Adrenal gland (tissue), 5 donors: Measurements from ENCODE around the gene F11.

Experiments
- POLR2A ChIP-seq, 2 donors: fragments of 450-650 bp; IDR thresholded peaks; one replicate each; pipeline ENCODE4 v1.6.1; 2017; ENCODE audit warnings: antibody characterized with exemption in 2 of 2, mild to moderate bottlenecking in 2 of 2, moderate library complexity in 1 of 2
- TF ChIP-seq, protein P1 (sequence below), 6 experiments: fragments of 450-650 bp in 4 of 6; fragments of 200-600 bp in 2 of 6; sonication (generic) in 1 of 6; IDR thresholded peaks; 1 replicate in 5 of 6; 2 replicates in 1 of 6; pipeline versions ENCODE4 v1.5.1 to v1.8.0; 2016 to 2021; ENCODE audit warnings: antibody characterized with exemption in 6 of 6, mild to moderate bottlenecking in 2 of 6, moderate library complexity in 1 of 6
- donor health status: DM: no; HTN: no; CAD: no.

DNA sequence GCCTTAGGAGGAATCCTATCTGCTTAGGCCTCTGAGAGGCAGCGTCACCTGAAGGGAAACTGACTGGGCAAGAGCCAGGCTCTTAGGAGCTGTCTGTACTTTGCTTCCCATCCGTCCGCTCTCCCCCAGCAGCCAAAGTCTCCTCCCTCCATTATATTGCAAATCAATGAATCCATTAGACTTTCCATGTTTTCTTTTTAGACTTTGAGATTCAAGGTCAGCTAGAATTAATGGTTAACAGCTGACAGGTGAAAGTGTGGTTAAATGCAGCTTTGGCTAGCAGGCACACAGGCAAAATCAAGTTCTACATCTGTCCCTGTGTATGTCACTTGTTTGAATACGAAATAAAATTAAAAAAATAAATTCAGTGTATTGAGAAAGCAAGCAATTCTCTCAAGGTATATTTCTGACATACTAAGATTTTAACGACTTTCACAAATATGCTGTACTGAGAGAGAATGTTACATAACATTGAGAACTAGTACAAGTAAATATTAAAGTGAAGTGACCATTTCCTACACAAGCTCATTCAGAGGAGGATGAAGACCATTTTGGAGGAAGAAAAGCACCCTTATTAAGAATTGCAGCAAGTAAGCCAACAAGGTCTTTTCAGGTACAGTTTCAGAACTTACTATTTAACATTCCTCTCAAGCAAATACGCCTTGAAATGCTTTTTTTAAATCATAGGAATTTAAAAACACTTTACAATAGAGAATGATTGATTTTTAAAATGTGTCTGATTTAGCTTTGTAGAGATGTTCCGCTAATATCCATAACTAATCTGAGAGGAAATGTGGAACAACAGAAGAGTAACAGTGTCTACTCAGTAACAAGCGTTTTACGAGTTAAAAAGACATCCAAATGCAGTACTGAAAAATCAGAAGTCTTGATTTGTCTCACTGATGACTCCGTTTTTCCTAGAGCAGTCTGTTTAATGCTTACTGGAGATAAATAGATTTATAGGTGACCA is at the start of gene F11:
- TF ChIP-seq, protein P1, sequence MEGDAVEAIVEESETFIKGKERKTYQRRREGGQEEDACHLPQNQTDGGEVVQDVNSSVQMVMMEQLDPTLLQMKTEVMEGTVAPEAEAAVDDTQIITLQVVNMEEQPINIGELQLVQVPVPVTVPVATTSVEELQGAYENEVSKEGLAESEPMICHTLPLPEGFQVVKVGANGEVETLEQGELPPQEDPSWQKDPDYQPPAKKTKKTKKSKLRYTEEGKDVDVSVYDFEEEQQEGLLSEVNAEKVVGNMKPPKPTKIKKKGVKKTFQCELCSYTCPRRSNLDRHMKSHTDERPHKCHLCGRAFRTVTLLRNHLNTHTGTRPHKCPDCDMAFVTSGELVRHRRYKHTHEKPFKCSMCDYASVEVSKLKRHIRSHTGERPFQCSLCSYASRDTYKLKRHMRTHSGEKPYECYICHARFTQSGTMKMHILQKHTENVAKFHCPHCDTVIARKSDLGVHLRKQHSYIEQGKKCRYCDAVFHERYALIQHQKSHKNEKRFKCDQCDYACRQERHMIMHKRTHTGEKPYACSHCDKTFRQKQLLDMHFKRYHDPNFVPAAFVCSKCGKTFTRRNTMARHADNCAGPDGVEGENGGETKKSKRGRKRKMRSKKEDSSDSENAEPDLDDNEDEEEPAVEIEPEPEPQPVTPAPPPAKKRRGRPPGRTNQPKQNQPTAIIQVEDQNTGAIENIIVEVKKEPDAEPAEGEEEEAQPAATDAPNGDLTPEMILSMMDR (IDR thresholded peaks at IDR 0.05): no peak
- TF ChIP-seq POLR2A (IDR thresholded peaks at IDR 0.05): no peak
